ENCODE measurements around the gene SLC16A3. TPM values are rescaled to one million over a fixed set of nuclear protein-coding genes. Genes with fewer than 3 reads are reported as not detected.

The SLC16A3 gene
- total RNA-seq, 3 donors from 2014 or later (not counting 1 experiment from before 2014, with no cell fraction given) = 172 to 365 (median 296) TPM

DNA sequence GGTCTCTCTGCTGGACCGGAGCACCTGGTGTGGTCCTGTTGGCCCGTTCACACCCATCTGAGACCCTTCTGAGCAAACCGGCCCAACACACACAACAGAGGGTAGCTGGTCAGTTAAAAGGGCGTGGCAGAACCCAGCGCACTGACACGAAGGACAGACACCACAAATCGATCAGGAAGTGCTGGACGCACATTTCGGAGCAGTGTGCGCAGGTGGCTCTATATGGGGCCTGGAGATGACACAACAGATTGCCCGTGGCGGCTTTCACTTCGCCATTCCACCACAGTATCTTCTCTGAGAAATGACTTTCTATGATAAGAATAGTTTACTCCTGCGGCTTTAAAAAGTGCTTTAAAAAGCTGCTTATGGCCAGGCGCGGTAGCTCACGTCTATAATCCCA, 28.7 kb upstream of the SLC16A3 start:
- Histone ChIP-seq H3K27me3 (ENCODE audit: control insufficient read depth, insufficient read depth, low read length) (no peaks in the 10 kb centered on the region), H3K36me3 (ENCODE audit: control insufficient read depth, insufficient read depth, low read length) (peaks cover 3% of the 10 kb centered on the region), H3K4me1 (ENCODE audit: control insufficient read depth, insufficient read depth, low read length) (peaks cover 37% of the 10 kb centered on the region), H3K9me3 (ENCODE audit: control insufficient read depth, insufficient read depth, low read length) (no peaks in the 10 kb centered on the region), H3K4me3 (ENCODE audit: low read length) (no peak overlapping the region), H3K27ac (ENCODE audit: low read length) (peak overlapping the region; percentile 75)
- DNase-seq (no peak), ATAC-seq (peak in 1 of 3 donors; percentile 2)
- TF ChIP-seq, protein P1, sequence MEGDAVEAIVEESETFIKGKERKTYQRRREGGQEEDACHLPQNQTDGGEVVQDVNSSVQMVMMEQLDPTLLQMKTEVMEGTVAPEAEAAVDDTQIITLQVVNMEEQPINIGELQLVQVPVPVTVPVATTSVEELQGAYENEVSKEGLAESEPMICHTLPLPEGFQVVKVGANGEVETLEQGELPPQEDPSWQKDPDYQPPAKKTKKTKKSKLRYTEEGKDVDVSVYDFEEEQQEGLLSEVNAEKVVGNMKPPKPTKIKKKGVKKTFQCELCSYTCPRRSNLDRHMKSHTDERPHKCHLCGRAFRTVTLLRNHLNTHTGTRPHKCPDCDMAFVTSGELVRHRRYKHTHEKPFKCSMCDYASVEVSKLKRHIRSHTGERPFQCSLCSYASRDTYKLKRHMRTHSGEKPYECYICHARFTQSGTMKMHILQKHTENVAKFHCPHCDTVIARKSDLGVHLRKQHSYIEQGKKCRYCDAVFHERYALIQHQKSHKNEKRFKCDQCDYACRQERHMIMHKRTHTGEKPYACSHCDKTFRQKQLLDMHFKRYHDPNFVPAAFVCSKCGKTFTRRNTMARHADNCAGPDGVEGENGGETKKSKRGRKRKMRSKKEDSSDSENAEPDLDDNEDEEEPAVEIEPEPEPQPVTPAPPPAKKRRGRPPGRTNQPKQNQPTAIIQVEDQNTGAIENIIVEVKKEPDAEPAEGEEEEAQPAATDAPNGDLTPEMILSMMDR (IDR thresholded peaks at IDR 0.05) = no peak
- H3K27ac Mint-ChIP-seq = peak overlapping the region; percentile 81 to 90
- intact Hi-C loops (cut with micrococcal nuclease) = loop anchor here (10.0 kb wide), 1 partner anchor 55 kb away; no protein-coding TSS in a partner anchor
- 76% methylated on average over 16 of the region's 17 CpGs for WGBS (ENCODE audit: insufficient coverage)
- H3K4me1 Mint-ChIP-seq = peaks cover 0 to 29% of the 10 kb centered on the region in 2 donors
- peak overlapping the region; percentile 67 for H3K4me3 Mint-ChIP-seq
- H3K27me3 Mint-ChIP-seq (ENCODE audit: low read depth in 2 of 2) = no peaks in the 10 kb centered on the region
- no peaks in the 10 kb centered on the region for H3K9me3 Mint-ChIP-seq
- no peaks in the 10 kb centered on the region for H3K36me3 Mint-ChIP-seq

DNA sequence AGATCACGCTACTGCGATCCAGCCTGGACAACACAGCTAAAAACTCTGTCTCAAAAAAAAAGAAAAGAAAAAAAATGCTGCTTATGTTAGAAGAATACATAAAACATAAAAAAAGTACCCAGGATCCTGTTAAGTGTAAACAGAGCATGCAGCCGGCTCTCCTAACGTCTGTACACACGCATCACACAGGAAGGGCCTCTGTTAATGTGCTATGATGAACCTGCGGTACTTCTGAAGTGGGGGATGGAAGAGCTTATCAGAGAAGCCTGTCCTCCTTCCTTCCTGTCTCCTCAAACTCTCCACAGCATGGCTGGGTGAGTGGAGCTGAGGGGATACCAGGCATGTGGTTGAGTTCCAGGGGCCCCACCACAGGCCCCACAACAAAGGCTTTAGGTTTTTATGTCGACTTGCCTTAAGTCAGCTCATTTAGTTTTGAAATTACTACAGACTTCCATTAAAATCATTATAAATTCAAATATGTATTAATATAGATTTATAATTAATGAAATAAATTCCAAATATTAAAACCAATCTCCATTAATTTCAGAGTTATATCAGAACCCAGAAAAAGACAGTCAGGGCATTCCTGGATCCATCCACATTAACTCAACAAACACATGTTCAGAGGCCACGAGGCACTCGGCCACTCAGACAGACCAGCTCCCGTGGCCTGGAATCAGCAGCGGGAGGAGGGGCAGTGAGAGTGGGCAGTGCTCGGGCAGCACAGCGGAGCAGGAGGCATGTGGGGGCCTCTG, 27.9 kb upstream of the SLC16A3 start:
- ATAC-seq (peak; percentile 98 to 99 (median 99)), DNase-seq (peak; percentile 55 to 92)
- Mint-ChIP-seq H3K4me1 (peaks cover 8 to 36% of the 10 kb centered on the region in 2 donors), H3K9me3 (no peaks in the 10 kb centered on the region), H3K36me3 (no peaks in the 10 kb centered on the region), H3K27ac (peak overlapping the region; percentile 81 to 90), H3K27me3 (ENCODE audit: low read depth in 2 of 2) (no peaks in the 10 kb centered on the region), H3K4me3 (peak overlapping the region; percentile 67)
- no peak overlapping the region for H3K4me3 ChIP-seq (ENCODE audit: low read length)
- peaks cover 44% of the 10 kb centered on the region for H3K4me1 ChIP-seq (ENCODE audit: control insufficient read depth, insufficient read depth, low read length)
- WGBS (ENCODE audit: insufficient coverage) = 62% methylated on average over 11 of the region's 13 CpGs
- H3K27ac ChIP-seq (ENCODE audit: low read length) = peak overlapping the region; percentile 75
- no peaks in the 10 kb centered on the region for H3K27me3 ChIP-seq (ENCODE audit: control insufficient read depth, insufficient read depth, low read length)
- H3K36me3 ChIP-seq (ENCODE audit: control insufficient read depth, insufficient read depth, low read length) = peaks cover 3% of the 10 kb centered on the region
- intact Hi-C loops (cut with micrococcal nuclease) = loop anchor here (10.0 kb wide), 1 partner anchor 54 kb away; no protein-coding TSS in a partner anchor
- H3K9me3 ChIP-seq (ENCODE audit: control insufficient read depth, insufficient read depth, low read length) = no peaks in the 10 kb centered on the region
- TF ChIP-seq, protein P1 (IDR thresholded peaks at IDR 0.05) = no peak

DNA sequence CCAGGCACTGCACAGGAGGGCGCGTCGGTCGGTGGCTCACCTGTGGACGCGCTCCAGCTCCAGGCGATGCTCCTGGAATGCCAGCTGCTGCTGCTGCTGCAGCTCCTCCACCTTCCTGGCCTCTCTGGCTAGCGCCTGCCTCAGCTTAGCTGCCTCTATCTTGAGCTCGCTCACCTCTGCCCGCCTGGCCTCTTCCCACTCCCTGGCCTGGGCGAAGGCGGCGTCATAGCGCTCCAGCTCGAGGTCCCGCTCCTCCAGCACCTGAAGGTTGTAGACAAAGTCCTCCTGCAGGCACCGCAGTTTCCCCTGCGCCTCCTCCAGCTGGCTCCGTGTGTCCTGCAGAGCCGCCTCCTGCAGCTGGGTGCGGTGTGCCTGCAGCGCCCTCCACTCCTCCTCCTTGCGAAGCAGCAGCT, 27.3 kb upstream of the SLC16A3 start:
- peak overlapping the region; percentile 81 to 90 for H3K27ac Mint-ChIP-seq
- 91% methylated on average over 23 of the region's 23 CpGs for WGBS (ENCODE audit: insufficient coverage)
- no peaks in the 10 kb centered on the region for H3K9me3 Mint-ChIP-seq
- no peaks in the 10 kb centered on the region for H3K36me3 Mint-ChIP-seq
- Histone ChIP-seq H3K4me3 (ENCODE audit: low read length) (no peak overlapping the region), H3K9me3 (ENCODE audit: control insufficient read depth, insufficient read depth, low read length) (no peaks in the 10 kb centered on the region), H3K27ac (ENCODE audit: low read length) (peak overlapping the region; percentile 75), H3K36me3 (ENCODE audit: control insufficient read depth, insufficient read depth, low read length) (no peaks in the 10 kb centered on the region), H3K4me1 (ENCODE audit: control insufficient read depth, insufficient read depth, low read length) (peaks cover 50% of the 10 kb centered on the region), H3K27me3 (ENCODE audit: control insufficient read depth, insufficient read depth, low read length) (no peaks in the 10 kb centered on the region)
- intact Hi-C loops (cut with micrococcal nuclease) = loop anchor here (10.0 kb wide), 1 partner anchor 53 kb away; no protein-coding TSS in a partner anchor
- ATAC-seq (no peak), DNase-seq (peak in 1 of 2 donors; percentile 41)
- TF ChIP-seq, protein P1 (IDR thresholded peaks at IDR 0.05) = no peak
- H3K4me3 Mint-ChIP-seq = peak overlapping the region; percentile 53
- H3K4me1 Mint-ChIP-seq = peaks cover 11 to 42% of the 10 kb centered on the region in 2 donors
- no peaks in the 10 kb centered on the region for H3K27me3 Mint-ChIP-seq (ENCODE audit: low read depth in 2 of 2)

Data from natural killer cell (primary cell).